WTC11 (cell line): ENCODE measurements around the gene GCAT. TPM values are rescaled to one million over a fixed set of nuclear protein-coding genes. Genes with fewer than 3 reads are reported as not detected.

Experiments used
- ATAC-seq: fragments of 200-7000 bp; cut with Tn5 transposase; 2 replicates; pipeline ENCODE4 v1.10.0; 2021; ENCODE audit warnings: mild to moderate bottlenecking, moderate library complexity
- CTCF ChIA-PET: fragments of 300-600 bp; sonication (Branson Sonifier 250); formaldehyde crosslinking; loops from one replicate; lab custom pipeline; 2021; ENCODE audit warnings: antibody characterized with exemption; lab: Charles Lee
- POLR2A ChIA-PET: fragments of 350-600 bp; sonication (Branson Sonifier 250); formaldehyde crosslinking; loops from one replicate; lab custom pipeline; 2021; ENCODE audit warnings: antibody characterized with exemption; lab: Charles Lee
- DNase-seq: peaks from one replicate; pipeline ENCODE4 v3.0.0; 2021; ENCODE audit warnings: low spot score
- H3K27ac Mint-ChIP-seq: 2 replicates; pipeline ENCODE4 v1.8.0; 2021; ENCODE audit warnings: mixed read lengths
- H3K27me3 Mint-ChIP-seq: 2 replicates; pipeline ENCODE4 v1.8.0; 2021; ENCODE audit warnings: low read depth, mild to moderate bottlenecking, moderate library complexity, mixed read lengths
- H3K36me3 Mint-ChIP-seq: 2 replicates; pipeline ENCODE4 v1.8.0; 2021; ENCODE audit warnings: mixed read lengths
- H3K4me1 Mint-ChIP-seq: 2 replicates; pipeline ENCODE4 v1.8.0; 2022; ENCODE audit warnings: mixed read lengths
- H3K4me3 Mint-ChIP-seq: 2 replicates; pipeline ENCODE4 v1.8.0; 2021; ENCODE audit warnings: mild to moderate bottlenecking, moderate library complexity, mixed read lengths
- H3K9me3 Mint-ChIP-seq: 2 replicates; pipeline ENCODE4 v1.8.0; 2021; ENCODE audit warnings: mixed read lengths
- ATF1 ChIP-seq: sonication (generic); formaldehyde crosslinking; IDR thresholded peaks from 2 replicates; pipeline ENCODE4 v1.8.1; 2023; ENCODE audit warnings: mild to moderate bottlenecking, moderate library complexity, missing genetic modification reagents
- ETV6 ChIP-seq: sonication (generic); formaldehyde crosslinking; IDR thresholded peaks from 2 replicates; pipeline ENCODE4 v1.8.1; 2022; ENCODE audit warnings: mild to moderate bottlenecking, missing genetic modification reagents
- FOXP1 ChIP-seq: sonication (generic); formaldehyde crosslinking; IDR thresholded peaks from 2 replicates; pipeline ENCODE4 v1.8.0; 2022; ENCODE audit warnings: missing genetic modification reagents, mild to moderate bottlenecking, moderate library complexity, borderline replicate concordance
- HMGA2 ChIP-seq: fragments of 250-450 bp; sonication (Bioruptor Pico); IDR thresholded peaks from 2 replicates; pipeline ENCODE4 v1.4.0; 2021; ENCODE audit warnings: mild to moderate bottlenecking, moderate library complexity
- JAZF1 ChIP-seq: fragments of 250-450 bp; sonication (Bioruptor Pico); IDR thresholded peaks from 2 replicates; pipeline ENCODE4 v1.9.0; 2021; ENCODE audit warnings: moderate library complexity, mild to moderate bottlenecking, inconsistent platforms
- KAT7 ChIP-seq: sonication (generic); formaldehyde crosslinking; IDR thresholded peaks from 2 replicates; pipeline ENCODE4 v1.8.1; 2023; ENCODE audit warnings: missing genetic modification reagents, mild to moderate bottlenecking, borderline replicate concordance
- OVOL2 ChIP-seq: fragments of 250-450 bp; sonication (Bioruptor Pico); IDR thresholded peaks from 2 replicates; pipeline ENCODE4 v1.9.0; 2021; ENCODE audit warnings: mild to moderate bottlenecking, borderline replicate concordance
- TCF7 ChIP-seq: sonication (generic); formaldehyde crosslinking; IDR thresholded peaks from 2 replicates; pipeline ENCODE4 v1.8.0; 2022; ENCODE audit warnings: mild to moderate bottlenecking, low read depth, missing genetic modification reagents, moderate library complexity
- TEAD4 ChIP-seq: sonication (generic); formaldehyde crosslinking; IDR thresholded peaks from 2 replicates; pipeline ENCODE4 v1.8.0; 2022; ENCODE audit warnings: mild to moderate bottlenecking, missing genetic modification reagents
- ZBTB21 ChIP-seq: sonication (generic); formaldehyde crosslinking; IDR thresholded peaks from 2 replicates; pipeline ENCODE4 v1.8.1; 2023; ENCODE audit warnings: mild to moderate bottlenecking, missing genetic modification reagents, borderline replicate concordance
- ZNF121 ChIP-seq: sonication (generic); formaldehyde crosslinking; IDR thresholded peaks from 2 replicates; pipeline ENCODE4 v1.8.0; 2023; ENCODE audit warnings: missing genetic modification reagents
- ZNF219 ChIP-seq: sonication (generic); formaldehyde crosslinking; IDR thresholded peaks from 2 replicates; pipeline ENCODE4 v1.8.0; 2023; ENCODE audit warnings: missing genetic modification reagents, mild to moderate bottlenecking, borderline replicate concordance
- ZNF263 ChIP-seq: sonication (generic); formaldehyde crosslinking; IDR thresholded peaks from 2 replicates; pipeline ENCODE4 v1.8.1; 2022; ENCODE audit warnings: low read depth, mild to moderate bottlenecking, moderate library complexity, missing genetic modification reagents
- total RNA-seq: library from RNA; stranded (reverse); gene quantifications from 3 replicates; pipeline ENCODE4 v1.2.3, GENCODE V29; 2021
- TF ChIP-seq, protein P1 (sequence below): sonication (generic); formaldehyde crosslinking; IDR thresholded peaks from 2 replicates; pipeline ENCODE4 v1.8.0; 2023; ENCODE audit warnings: mild to moderate bottlenecking, missing genetic modification reagents
- TF ChIP-seq, protein P2 (sequence below): fragments of 250-450 bp; sonication (Bioruptor Pico); IDR thresholded peaks from 2 replicates; pipeline ENCODE4 v1.9.0; 2021; ENCODE audit warnings: mild to moderate bottlenecking
- TF ChIP-seq, protein P3 (sequence below): sonication (generic); formaldehyde crosslinking; IDR thresholded peaks from 2 replicates; pipeline ENCODE4 v1.8.0; 2022; ENCODE audit warnings: mild to moderate bottlenecking, missing genetic modification reagents
- TF ChIP-seq, protein P4 (sequence below): sonication (generic); formaldehyde crosslinking; IDR thresholded peaks from 2 replicates; pipeline ENCODE4 v1.8.0; 2023; ENCODE audit warnings: missing genetic modification reagents, mild to moderate bottlenecking, borderline replicate concordance
- TF ChIP-seq, protein P5 (sequence below): sonication (generic); formaldehyde crosslinking; IDR thresholded peaks from 2 replicates; pipeline ENCODE4 v1.8.1; 2023; ENCODE audit warnings: mild to moderate bottlenecking, missing genetic modification reagents
- TF ChIP-seq, protein P6 (sequence below): sonication (generic); formaldehyde crosslinking; IDR thresholded peaks from 2 replicates; pipeline ENCODE4 v1.8.0; 2022; ENCODE audit warnings: mild to moderate bottlenecking, missing genetic modification reagents

Gene GCAT
- total RNA-seq, 1 experiment from 2014 or later: 33.0 TPM

DNA sequence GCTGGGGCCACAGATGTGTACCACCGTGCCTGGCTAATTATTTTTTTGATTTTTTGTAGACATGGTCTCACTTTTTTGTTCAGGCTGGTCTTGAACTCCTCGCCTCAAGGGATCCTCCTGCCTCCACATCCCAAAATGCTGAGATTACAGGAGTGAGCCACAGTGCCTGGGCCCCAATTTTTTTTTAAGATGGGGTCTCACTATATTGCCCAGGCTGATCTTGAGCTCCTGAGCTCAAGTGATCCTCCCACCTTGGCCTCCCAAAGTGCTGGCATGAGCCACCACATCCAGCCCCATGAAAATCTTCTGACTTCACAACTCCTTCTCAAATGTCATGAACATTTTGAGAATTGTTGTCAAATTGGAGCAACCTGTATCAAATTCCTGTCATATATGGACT lies 38.7 kb downstream of the GCAT start:
- peaks cover 5% of the 10 kb centered on the region; the same call in 1 of the 2 replicates for H3K9me3 Mint-ChIP-seq
- peaks cover 32% of the 10 kb centered on the region for H3K4me1 Mint-ChIP-seq
- H3K27ac Mint-ChIP-seq: no peak overlapping the region
- ChIA-PET CTCF (no interaction called here), POLR2A (no interaction called here)
- peaks cover 10% of the 10 kb centered on the region for H3K36me3 Mint-ChIP-seq
- ATAC-seq (no peak), DNase-seq (no peak)
- no peak overlapping the region for H3K4me3 Mint-ChIP-seq
- no peaks in the 10 kb centered on the region for H3K27me3 Mint-ChIP-seq
- TF ChIP-seq, protein P1, sequence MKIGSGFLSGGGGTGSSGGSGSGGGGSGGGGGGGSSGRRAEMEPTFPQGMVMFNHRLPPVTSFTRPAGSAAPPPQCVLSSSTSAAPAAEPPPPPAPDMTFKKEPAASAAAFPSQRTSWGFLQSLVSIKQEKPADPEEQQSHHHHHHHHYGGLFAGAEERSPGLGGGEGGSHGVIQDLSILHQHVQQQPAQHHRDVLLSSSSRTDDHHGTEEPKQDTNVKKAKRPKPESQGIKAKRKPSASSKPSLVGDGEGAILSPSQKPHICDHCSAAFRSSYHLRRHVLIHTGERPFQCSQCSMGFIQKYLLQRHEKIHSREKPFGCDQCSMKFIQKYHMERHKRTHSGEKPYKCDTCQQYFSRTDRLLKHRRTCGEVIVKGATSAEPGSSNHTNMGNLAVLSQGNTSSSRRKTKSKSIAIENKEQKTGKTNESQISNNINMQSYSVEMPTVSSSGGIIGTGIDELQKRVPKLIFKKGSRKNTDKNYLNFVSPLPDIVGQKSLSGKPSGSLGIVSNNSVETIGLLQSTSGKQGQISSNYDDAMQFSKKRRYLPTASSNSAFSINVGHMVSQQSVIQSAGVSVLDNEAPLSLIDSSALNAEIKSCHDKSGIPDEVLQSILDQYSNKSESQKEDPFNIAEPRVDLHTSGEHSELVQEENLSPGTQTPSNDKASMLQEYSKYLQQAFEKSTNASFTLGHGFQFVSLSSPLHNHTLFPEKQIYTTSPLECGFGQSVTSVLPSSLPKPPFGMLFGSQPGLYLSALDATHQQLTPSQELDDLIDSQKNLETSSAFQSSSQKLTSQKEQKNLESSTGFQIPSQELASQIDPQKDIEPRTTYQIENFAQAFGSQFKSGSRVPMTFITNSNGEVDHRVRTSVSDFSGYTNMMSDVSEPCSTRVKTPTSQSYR (CRISPR knock-in tag): no peak
- TF ChIP-seq, protein P2, sequence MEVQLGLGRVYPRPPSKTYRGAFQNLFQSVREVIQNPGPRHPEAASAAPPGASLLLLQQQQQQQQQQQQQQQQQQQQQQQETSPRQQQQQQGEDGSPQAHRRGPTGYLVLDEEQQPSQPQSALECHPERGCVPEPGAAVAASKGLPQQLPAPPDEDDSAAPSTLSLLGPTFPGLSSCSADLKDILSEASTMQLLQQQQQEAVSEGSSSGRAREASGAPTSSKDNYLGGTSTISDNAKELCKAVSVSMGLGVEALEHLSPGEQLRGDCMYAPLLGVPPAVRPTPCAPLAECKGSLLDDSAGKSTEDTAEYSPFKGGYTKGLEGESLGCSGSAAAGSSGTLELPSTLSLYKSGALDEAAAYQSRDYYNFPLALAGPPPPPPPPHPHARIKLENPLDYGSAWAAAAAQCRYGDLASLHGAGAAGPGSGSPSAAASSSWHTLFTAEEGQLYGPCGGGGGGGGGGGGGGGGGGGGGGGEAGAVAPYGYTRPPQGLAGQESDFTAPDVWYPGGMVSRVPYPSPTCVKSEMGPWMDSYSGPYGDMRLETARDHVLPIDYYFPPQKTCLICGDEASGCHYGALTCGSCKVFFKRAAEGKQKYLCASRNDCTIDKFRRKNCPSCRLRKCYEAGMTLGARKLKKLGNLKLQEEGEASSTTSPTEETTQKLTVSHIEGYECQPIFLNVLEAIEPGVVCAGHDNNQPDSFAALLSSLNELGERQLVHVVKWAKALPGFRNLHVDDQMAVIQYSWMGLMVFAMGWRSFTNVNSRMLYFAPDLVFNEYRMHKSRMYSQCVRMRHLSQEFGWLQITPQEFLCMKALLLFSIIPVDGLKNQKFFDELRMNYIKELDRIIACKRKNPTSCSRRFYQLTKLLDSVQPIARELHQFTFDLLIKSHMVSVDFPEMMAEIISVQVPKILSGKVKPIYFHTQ (CRISPR knock-in tag): no peak
- TF ChIP-seq ETV6 (no peak), JAZF1 (no peak), ZBTB21 (CRISPR knock-in tag) (no peak), ZNF219 (CRISPR knock-in tag) (no peak), OVOL2 (CRISPR knock-in tag) (no peak), HMGA2 (CRISPR knock-in tag) (no peak), TCF7 (CRISPR knock-in tag) (no peak)
- TF ChIP-seq, protein P3, sequence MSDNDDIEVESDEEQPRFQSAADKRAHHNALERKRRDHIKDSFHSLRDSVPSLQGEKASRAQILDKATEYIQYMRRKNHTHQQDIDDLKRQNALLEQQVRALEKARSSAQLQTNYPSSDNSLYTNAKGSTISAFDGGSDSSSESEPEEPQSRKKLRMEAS (CRISPR knock-in tag): no peak
- TF ChIP-seq, protein P4, sequence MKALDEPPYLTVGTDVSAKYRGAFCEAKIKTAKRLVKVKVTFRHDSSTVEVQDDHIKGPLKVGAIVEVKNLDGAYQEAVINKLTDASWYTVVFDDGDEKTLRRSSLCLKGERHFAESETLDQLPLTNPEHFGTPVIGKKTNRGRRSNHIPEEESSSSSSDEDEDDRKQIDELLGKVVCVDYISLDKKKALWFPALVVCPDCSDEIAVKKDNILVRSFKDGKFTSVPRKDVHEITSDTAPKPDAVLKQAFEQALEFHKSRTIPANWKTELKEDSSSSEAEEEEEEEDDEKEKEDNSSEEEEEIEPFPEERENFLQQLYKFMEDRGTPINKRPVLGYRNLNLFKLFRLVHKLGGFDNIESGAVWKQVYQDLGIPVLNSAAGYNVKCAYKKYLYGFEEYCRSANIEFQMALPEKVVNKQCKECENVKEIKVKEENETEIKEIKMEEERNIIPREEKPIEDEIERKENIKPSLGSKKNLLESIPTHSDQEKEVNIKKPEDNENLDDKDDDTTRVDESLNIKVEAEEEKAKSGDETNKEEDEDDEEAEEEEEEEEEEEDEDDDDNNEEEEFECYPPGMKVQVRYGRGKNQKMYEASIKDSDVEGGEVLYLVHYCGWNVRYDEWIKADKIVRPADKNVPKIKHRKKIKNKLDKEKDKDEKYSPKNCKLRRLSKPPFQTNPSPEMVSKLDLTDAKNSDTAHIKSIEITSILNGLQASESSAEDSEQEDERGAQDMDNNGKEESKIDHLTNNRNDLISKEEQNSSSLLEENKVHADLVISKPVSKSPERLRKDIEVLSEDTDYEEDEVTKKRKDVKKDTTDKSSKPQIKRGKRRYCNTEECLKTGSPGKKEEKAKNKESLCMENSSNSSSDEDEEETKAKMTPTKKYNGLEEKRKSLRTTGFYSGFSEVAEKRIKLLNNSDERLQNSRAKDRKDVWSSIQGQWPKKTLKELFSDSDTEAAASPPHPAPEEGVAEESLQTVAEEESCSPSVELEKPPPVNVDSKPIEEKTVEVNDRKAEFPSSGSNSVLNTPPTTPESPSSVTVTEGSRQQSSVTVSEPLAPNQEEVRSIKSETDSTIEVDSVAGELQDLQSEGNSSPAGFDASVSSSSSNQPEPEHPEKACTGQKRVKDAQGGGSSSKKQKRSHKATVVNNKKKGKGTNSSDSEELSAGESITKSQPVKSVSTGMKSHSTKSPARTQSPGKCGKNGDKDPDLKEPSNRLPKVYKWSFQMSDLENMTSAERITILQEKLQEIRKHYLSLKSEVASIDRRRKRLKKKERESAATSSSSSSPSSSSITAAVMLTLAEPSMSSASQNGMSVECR (CRISPR knock-in tag): no peak

DNA sequence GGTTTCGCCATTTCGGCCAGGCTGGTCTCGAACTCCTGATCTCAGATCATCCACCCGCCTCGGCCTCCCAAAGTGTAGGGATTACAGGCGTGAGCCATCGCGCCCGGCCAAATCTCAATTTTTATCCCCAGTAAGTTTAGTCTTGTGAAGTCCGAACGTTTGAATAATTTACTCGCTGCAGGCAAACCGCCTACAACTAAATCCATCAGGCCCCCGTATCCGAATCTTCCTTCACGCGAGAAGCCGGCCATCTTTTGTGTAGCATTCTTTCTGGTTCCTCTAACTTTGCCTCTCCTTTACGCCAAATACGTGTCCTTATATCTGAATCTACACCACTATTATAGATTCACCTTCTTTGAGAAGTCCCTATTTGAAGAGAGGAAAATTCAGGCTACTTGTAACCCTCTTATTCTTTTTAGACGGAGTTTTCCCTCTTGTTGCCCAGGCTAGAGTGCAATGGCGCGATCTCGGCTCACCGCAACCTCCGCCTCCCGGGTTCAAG lies 40.9 kb downstream of the GCAT start:
- H3K27me3 Mint-ChIP-seq: no peaks in the 10 kb centered on the region

More for the DNA sequence above, 40.9 kb downstream of the GCAT start:
- H3K4me1 Mint-ChIP-seq: peaks cover 21% of the 10 kb centered on the region
- ChIA-PET POLR2A (no interaction called here), CTCF (interaction anchor here (0.6 to 2.1 kb wide), 3 partner anchors 14 to 31 kb away, joined by 3 to 7 read pairs (median 6); no protein-coding TSS in a partner anchor)
- ATAC-seq (no peak), DNase-seq (no peak)
- H3K4me3 Mint-ChIP-seq: peak overlapping the region; percentile 84
- H3K36me3 Mint-ChIP-seq: peaks cover 27% of the 10 kb centered on the region
- TF ChIP-seq TEAD4 (CRISPR knock-in tag) (no peak), ATF1 (CRISPR knock-in tag) (no peak), FOXP1 (no peak), ZNF263 (CRISPR knock-in tag) (no peak), KAT7 (CRISPR knock-in tag) (no peak), ZNF121 (CRISPR knock-in tag) (no peak)
- TF ChIP-seq, protein P5, sequence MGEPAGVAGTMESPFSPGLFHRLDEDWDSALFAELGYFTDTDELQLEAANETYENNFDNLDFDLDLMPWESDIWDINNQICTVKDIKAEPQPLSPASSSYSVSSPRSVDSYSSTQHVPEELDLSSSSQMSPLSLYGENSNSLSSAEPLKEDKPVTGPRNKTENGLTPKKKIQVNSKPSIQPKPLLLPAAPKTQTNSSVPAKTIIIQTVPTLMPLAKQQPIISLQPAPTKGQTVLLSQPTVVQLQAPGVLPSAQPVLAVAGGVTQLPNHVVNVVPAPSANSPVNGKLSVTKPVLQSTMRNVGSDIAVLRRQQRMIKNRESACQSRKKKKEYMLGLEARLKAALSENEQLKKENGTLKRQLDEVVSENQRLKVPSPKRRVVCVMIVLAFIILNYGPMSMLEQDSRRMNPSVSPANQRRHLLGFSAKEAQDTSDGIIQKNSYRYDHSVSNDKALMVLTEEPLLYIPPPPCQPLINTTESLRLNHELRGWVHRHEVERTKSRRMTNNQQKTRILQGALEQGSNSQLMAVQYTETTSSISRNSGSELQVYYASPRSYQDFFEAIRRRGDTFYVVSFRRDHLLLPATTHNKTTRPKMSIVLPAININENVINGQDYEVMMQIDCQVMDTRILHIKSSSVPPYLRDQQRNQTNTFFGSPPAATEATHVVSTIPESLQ: no peak
- TF ChIP-seq, protein P6, sequence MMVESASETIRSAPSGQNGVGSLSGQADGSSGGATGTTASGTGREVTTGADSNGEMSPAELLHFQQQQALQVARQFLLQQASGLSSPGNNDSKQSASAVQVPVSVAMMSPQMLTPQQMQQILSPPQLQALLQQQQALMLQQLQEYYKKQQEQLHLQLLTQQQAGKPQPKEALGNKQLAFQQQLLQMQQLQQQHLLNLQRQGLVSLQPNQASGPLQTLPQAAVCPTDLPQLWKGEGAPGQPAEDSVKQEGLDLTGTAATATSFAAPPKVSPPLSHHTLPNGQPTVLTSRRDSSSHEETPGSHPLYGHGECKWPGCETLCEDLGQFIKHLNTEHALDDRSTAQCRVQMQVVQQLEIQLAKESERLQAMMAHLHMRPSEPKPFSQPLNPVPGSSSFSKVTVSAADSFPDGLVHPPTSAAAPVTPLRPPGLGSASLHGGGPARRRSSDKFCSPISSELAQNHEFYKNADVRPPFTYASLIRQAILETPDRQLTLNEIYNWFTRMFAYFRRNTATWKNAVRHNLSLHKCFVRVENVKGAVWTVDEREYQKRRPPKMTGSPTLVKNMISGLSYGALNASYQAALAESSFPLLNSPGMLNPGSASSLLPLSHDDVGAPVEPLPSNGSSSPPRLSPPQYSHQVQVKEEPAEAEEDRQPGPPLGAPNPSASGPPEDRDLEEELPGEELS: no peak
- peaks cover 5% of the 10 kb centered on the region; the same call in 1 of the 2 replicates for H3K9me3 Mint-ChIP-seq
- H3K27ac Mint-ChIP-seq: peak overlapping the region; percentile 93
